NCI-H1930 (cell line): ENCODE measurements around the gene HPDL.

ENCODE experiments used
- DNase-seq, 2 experiments: peaks; one replicate each; lab custom pipeline; 2025; lab: John Stamatoyannopoulos, UW

The HPDL gene

DNA sequence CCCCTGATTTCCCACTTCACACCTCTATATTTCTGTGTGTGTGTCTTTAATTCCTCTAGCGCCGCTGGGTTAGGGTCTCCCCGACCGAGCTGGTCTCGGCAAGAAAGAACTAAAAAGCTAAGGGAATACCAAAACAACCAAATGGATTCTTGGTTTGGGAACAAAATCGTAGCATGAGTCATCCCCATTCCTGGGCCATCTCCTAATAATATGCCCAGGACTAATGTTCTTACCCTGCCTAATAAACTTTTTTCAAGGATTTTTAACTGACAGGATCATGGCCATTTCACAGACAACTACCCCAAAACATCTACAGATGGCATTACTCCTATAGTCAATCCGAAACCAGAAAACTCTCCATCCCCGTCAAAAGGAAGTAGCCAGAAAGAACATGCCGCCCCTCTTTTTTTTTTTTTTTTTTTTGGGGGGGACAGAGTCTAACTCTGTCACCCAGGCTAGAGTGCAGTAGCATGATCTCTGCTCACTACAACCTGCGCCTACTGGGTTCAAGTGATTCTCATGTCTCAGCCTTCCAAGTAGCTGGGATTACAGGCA is 4.1 kb upstream of the HPDL start:
- no peak for DNase-seq

DNA sequence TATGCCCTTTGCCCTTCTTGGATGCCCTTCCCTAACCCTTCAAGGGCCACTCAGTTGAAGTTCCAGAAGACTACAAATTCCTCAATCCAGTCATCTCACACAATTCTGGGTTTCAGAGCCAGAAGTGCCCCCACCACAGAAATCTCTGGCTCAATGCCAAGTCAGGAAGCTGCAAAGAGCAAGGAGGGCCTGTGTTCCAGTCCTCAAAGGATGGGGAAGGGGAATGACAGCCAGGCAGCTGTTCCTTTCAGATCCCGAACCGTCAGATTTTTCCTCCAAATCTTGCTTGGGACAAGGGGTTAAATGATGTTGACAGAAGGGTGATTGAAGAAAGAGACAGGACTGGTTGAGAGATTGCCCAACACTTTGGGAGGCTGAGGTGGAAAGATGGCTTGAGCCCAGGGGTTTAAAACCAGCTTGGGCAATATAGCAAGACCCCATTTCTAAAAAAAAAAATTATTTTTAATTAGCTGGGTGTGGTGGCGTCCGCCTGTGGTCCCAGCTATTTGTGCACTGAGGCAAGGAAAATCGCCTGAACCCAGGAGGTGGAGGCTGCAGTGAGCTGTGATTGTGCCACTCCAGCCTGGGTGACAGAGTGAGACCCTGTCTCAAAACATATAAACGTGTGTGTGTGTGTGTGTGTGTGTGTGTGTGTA is 716 bp upstream of the HPDL start:
- no peak for DNase-seq

DNA sequence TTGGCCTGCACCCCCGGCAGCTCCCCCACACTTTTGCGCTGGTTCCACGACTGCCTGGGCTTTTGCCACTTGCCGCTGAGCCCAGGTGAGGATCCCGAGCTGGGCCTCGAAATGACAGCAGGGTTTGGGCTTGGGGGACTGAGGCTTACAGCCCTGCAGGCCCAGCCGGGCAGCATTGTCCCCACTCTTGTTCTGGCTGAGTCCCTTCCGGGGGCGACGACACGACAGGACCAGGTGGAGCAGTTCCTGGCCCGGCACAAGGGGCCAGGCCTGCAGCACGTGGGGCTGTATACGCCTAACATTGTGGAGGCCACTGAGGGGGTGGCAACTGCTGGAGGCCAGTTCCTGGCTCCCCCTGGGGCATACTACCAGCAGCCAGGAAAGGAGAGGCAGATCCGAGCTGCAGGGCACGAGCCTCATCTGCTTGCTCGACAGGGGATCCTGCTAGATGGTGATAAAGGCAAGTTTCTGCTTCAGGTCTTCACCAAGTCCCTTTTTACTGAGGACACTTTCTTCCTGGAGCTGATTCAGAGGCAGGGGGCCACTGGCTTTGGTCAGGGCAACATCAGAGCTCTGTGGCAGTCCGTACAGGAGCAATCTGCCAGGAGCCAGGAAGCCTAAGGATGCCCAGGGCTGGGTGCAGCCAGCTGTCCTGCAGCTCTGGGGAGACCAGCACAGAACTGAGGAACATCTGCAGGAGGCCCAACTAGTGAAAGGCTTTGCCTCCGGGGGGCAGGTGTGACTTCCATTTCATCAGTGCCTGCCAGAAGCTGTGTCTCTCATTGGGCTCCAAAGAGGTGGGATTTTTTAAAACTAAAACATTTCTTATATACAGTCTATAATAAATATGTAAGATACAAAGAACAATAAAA is 1.2 kb downstream of the HPDL start:
- DNase-seq = no peak

DNA sequence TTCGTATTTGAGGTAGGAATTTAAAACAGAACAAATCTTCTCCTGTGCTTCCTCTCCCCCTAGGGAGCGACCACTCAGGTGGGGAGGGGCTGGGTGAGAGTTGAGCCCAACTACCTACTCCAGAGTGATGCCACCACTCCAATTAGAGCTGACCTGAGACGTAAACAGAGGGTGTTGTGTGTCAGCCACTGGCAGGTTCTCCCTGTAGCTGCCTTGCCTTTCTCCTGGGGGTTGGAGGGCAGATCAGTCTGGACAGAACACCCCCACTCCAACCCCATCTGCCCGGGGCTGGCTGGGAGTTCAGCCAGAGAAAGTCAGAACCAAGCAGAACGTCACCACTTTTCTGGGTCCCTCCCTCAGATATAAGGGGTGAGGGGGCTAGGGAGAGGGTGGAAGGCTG is 2.0 kb downstream of the HPDL start:
- no peak for DNase-seq

DNA sequence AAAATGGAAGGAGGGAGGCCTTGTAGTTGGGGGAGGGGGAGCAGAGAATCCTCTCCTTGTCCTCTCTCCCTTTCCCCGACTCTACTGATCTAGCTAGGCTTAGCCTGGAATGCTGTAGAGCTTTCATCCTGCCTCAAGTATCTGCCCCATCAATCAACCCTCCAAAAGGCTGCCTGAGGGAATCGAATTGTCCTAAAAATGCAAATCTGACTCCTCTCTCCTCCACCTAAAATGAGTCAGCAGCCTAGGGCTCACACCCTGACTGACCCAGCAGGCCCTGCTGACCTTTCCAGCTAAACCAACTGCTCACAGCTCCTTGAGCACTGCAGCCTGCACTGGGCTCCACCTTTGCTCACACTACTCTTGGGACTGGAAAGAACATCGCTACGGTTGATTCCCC is 2.8 kb downstream of the HPDL start:
- DNase-seq = no peak

DNA sequence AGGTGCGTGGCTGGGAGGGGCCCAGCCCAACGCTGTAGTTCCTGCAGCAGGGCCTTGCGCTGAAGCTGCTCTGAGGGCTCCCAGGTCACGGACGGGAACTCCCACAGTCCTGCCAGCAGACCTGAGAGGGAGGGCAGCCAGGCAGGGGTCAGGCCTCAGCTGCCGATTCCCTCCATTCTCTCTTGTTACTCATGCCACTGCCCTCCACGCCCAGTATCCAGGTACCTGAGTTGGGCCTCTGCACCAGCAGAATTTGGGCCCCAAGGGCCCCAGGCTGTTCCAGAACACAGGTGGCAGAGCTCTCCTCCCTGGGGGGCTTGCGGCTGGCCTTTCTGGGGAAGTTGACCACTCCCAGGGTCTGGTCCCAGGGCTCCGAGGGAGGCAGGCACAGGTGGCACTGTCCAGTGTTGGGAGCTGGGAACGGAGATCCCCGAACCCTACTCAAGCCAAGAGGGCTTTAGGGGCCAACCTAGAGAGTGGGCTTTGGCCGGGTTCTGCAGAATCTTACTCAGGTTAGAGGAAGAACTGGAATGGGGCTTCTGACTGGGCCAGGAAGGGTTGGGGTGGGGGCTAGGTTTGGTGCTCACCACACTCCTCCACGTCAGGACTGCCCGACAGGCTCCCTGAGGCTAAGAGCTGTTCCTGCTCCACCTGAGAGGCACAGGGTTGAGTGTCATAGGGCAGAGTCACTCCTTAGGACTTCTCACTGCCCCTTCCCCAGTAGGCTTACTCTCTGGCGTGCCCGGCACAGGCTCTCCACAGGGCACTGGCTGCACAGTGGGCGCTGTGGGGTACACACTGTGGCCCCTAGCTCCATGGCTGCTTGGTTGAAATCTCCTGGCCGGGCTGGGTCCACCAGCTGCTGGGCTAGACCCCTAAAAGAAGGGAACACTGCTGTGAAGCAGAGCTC is 5.0 kb downstream of the HPDL start:
- DNase-seq = no peak

DNA sequence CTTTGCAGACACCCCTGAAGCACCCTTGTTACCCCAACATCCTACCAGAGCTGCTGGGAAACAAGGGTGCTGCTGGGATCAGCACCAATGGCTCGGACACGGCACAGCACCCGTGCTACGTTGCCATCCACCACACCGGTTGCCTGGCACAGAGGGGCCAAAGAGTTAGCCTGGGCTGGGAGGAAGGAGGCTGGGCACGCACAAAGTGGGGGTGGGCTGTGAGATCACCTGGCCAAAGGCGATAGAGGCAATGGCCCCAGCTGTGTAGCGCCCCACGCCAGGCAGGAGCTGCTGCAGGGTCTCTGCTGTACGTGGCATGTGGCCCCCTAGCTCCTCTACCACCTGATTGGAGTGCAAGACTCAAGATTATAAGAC is 5.6 kb downstream of the HPDL start:
- no peak for DNase-seq

DNA sequence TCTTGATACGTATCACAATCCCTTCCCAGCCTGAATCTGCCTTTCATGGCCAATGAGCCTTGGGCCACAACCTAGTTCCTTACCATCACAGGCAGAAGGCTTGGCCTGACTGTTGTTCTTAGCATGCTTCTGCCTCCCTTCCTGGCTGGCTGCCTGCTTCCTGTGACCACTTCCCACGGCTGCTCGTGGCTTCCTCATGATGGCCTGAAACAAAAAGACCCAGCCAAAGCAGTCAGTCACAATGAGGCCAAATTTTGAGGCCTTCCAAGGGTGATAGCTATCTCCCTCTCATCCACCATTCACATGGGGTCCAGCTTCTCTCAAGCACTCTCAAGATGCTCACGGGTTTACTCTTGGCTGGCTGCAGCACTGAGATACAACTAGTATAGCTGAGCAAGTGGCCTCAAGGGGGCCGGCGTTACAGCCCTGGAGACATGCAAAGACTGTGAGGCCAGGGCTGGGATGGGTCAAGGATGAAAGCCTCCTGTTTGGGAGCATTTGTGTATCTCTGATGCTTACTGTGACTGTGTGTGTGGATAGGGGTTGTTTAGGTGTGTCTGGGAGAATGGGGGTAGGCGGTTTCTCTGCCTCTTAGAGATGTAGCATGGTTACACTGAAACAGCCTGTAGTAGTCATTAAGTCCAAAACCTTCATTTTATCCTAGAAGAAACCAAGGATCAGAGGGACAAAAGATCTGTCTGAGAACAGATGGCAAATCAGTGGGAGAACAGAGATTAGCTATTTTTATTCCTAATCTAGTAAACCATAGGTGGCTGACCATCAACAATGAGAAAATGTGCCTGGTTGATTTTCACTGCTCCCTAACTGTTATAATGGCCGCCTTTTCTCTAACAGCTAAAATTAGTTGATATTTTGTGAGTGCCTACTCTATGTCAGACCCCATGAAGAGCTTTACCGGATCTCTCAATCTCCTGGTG is 7.9 kb downstream of the HPDL start:
- no peak for DNase-seq

DNA sequence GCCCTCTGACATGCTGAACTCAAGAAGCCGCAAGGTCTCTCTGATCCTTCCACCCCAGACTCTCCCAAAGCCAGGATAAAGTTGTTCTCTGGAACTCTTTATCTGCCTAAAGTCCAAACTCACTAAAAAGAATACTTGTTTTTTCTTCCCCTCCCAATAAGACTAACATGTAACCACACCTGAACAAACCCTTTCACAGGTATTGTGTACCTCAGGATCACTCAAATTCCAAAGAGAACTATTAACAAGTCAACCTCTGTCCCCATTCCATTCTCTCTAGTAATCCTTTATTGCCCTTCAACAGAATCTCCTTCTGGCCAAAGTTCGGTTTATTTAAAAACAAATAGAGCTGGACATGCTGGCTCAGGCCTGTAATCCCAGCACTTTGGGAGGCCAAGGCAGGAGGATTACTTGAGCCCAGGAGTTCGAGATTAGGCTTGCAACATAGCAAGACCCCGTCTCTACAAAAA is 9.2 kb downstream of the HPDL start:
- no peak for DNase-seq

DNA sequence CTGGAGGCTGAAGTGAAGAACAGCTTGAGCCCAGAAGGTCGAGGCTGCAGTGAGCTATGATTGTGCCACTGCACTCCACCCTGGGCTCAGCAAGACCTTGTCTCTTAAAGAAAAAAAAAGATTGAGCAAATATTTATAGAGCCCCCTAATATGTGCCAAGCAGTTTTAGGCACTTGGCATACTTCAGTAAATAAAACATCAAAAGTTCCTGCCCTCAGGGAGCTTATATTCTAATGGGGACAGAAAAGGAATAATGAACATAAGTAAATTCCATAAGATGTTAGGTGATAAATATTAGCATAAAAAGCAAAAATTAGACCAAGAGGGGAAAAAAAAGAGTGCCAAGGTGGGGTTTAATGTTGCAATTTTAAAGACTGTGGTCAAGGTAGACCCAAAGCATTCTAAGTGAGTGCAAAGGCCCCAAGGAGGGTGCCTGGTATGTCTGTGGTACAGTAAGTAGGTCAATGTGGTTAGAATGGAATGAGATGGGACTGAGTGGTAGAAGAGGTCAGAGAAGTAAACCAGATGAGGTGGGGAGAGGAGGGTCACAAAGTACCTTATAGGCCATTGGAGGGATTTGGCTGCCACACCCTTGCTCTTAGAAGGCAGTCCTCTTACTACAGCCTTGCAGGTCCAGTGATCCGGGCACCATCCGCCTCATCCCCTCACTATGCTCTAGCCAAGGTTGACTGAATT is 11.1 kb downstream of the HPDL start:
- DNase-seq = no peak

DNA sequence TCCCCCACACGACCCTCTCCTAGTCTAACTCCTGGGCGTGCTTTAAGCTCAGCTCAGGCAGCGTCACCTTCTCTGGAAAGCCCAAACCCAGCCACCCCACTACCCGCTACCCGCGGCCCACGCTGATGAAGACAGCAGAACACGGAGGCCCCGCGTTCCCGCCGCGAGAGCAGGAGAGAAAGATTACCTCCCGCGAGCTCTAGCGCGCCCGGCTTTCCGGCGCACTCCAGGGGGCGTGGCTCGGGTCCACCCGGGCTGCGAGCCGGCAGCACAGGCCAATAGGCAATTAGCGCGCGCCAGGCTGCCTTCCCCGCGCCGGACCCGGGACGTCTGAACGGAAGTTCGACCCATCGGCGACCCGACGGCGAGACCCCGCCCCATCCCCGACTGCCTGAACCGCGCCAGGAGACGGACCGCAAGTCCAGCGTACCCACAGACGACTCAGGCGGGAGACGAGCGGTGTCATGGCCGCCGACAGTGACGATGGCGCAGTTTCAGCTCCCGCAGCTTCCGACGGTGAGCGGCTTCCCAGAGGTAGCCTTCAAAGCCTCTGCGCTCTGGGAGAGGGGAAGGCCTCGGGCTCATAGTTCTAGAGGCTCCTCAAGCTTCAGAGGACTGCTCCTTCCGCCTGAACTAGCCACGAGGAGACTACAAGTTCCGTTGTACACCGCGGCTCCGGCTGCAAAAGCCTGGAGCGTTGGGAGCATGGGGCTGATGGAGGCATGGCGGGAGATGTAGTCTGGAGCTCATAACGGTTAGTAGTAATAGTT is 13.3 kb downstream of the HPDL start, which contains the start of the genes MUTYH and TOE1:
Gene MUTYH, minus strand, starts transcription at position 652 of the 770 bp plus-strand sequence. CDS start 5,935 bp downstream, outside the sequence.
Gene TOE1, plus strand, starts transcription at position 382 of the 770 bp plus-strand sequence. Its CDS starts 83 bp downstream, at position 465.
- DNase-seq = peak; percentile 76 to 83

DNA sequence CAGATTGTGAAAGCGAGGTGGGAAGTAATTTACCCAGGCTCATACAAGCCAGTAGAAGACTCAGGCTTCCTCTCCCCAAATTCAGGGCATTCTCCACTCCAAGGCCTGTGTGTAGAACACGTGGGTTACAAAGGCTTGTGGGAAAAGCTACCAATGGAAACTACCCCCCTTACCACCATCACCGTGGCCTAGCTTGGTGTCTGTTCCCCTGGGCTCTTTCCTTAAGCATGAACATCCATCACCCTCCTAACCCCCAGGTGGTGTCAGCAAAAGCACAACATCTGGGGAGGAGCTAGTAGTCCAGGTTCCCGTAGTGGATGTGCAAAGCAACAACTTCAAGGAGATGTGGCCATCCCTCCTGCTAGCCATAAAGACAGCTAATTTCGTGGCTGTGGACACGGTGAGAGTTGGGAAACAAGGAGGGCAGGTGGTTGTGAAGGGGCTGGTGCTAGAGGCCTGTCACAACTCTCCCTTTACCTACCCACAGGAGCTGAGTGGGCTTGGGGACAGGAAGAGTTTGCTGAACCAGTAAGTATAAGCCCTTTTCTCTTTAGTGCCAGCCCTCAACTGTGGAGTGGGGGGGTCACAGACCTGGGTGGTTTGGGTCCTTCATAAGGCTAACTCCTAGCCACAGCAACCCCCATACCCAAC is 14.2 kb downstream of the HPDL start:
- no peak for DNase-seq

DNA sequence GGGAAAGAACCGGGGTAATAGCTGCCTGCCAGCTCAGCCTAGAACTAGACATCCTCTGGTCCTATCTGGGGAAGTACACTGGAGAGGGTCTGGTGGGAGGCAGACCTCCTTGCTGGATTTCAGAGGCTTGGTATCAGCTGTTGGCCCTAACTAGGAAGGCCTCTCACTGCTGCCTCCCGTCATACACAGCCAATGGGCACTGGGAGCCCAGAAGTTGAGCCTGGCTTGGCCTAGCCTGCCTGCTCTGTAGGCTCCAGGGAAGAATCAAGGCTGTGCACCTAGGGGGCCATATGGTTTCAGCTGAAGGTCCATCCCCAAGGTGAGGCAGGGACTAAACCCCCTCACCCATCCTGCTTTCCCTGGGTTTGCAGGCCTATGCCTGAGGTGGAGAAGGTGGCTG is 17.8 kb downstream of the HPDL start:
- DNase-seq = no peak

DNA sequence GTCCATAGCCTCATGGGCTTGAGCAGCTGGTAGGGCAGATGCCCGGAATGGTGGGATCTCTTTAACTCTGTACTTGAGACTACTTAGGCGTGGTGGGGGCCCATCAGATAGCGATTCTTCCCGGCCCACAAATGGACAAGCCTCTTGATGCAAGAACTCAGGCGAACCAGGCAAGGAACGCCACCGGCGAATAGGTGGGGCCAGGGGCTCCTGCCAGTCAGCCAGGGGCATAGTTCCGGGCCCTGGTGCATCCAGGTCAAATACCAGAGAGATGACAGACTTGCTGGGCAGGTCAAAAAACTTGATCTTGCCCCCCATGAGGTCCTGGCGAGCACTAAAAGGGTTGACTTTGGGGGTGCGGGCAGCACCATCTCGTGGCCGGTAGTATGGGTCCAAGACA is 18.3 kb downstream of the HPDL start:
- no peak for DNase-seq

DNA sequence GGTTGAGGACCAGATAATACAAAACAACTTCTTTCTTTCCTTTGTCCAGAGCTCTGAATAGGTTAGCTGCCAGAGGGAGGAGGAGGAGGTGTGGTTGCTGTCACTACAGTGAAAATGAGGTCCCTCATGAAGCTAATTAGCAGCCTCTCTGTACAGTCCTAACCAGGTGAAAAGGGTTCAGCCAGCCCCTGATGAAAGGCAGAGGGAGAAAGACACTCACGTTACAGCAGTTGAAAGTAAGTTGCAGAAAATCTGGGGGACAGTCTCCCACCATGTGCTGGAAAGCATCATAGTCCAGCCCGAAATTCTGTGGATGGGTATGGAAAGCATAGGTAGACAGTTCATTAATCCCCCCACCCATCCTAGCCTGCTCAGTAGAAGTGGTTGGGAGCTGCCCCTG is 19.8 kb downstream of the HPDL start:
- DNase-seq = no peak

DNA sequence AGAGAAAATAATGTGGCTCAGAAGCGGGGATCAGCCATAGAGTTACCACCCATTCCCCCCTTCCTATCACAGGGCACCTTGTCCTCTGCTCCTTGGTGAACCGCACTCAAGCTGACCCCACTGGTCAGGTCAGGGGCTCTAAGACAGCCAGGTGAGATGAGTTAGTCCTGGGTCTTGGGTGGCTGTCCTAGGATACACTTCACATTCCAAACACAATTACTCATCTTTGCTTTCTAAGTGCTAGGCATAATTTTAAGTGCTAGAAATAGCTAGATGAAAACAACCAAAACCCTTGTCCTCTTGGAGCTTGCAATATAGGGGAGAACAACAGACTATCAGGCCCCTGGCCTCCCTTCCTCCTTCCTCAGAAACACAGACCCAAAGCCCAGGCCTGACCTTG is 21.3 kb downstream of the HPDL start:
- no peak for DNase-seq

DNA sequence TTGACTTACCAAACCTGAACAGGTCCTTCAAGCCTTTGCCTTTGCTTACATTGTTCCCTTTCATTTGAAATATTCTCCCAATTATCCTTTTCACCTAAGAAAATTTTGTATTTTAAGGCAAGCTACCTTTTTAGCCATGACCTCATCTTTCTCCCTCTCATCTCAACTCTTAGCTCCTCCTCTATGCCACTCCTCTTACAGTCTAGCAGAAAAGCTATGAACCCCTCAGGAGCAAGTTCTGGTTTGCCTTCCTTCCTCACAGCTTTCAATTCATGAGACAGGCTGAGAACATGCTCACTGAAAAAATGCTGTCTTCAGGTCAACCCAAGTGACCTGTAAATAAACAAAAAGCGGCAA is 21.9 kb downstream of the HPDL start:
- no peak for DNase-seq

DNA sequence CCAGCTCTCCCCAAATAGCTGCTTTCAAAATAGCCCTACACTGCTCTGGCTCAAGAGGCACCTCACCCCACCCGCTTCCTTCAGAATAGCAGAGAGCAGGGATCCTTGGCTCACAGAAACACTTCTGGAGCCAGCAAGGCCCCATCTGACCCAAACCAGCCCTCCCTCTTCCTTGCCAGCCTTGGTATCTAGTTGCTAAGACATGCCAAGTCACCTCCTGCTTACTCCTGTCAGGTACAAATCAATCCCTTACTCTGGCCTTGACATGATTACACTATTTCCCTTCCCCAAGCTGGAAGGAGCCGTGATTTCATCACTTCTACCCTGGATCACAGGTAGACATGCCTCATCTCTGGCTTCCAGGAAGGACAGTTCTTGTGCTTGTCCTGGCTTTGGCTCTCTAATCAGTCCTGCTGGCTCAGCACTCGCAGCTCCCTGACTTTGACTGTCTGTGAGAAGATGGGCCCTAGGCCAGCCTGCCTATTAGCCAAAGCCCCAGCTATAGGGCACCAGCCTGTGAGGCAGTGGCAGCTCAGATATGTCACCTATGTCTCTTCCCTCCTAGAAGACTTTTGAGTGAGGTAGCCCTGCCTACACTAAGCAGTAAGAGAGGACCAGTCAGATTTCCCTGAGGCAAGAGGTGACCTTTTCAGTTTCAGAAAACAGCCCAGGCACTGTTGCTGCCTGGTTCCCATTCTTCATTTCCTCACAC is 22.4 kb downstream of the HPDL start:
- DNase-seq = no peak
